Measurements from ENCODE around the gene AZU1.

The AZU1 gene

GRCh38 chr19:823565-824121 is 4.0 kb upstream of the AZU1 start:
- no peak overlapping the region for H3K27ac ChIP-seq (ENCODE audit: low read depth, low read length)
- no peak overlapping the region for H2AFZ ChIP-seq (ENCODE audit: low read depth, low read length, severe bottlenecking)
- H3K9me2 ChIP-seq (replicated peaks; ENCODE audit: insufficient read depth, low read length), result no peaks in the 10 kb centered on the region
- no peaks in the 10 kb centered on the region for H3K36me3 ChIP-seq (ENCODE audit: low read length)
- no peak overlapping the region for H3K4me3 ChIP-seq (ENCODE audit: insufficient read depth, low read length, poor library complexity, severe bottlenecking)
- H3K79me2 ChIP-seq (ENCODE audit: insufficient read depth, low read length), result no peaks in the 10 kb centered on the region
- no peak overlapping the region for H3K4me2 ChIP-seq (ENCODE audit: low read depth, low read length, poor library complexity, severe bottlenecking)
- no peaks in the 10 kb centered on the region for H4K20me1 ChIP-seq (ENCODE audit: low read depth, low read length)
- no peaks in the 10 kb centered on the region for H3K9me3 ChIP-seq (ENCODE audit: insufficient read depth, low read length)
- H3F3A ChIP-seq (ENCODE audit: insufficient read depth), result no peaks in the 10 kb centered on the region
- H3K9ac ChIP-seq (ENCODE audit: low read length), result no peak overlapping the region
- no peaks in the 10 kb centered on the region for H3K27me3 ChIP-seq (ENCODE audit: low read length)
- TF ChIP-seq CTCF (IDR thresholded peaks at IDR 0.05; ENCODE audit: insufficient read depth, low read length, poor library complexity, severe bottlenecking) (no peak), EZH2phosphoT487 (conservative IDR thresholded peaks at IDR 0.05; ENCODE audit: low read length) (no peak)

GRCh38 chr19:824885-825284 is 2.8 kb upstream of the AZU1 start:
- Histone ChIP-seq H2AFZ (ENCODE audit: low read depth, low read length, severe bottlenecking) (no peak overlapping the region), H3K27me3 (ENCODE audit: low read length) (no peaks in the 10 kb centered on the region), H3F3A (ENCODE audit: insufficient read depth) (no peaks in the 10 kb centered on the region), H3K9me2 (replicated peaks; ENCODE audit: insufficient read depth, low read length) (no peaks in the 10 kb centered on the region), H3K9ac (ENCODE audit: low read length) (no peak overlapping the region), H3K9me3 (ENCODE audit: insufficient read depth, low read length) (no peaks in the 10 kb centered on the region), H3K79me2 (ENCODE audit: insufficient read depth, low read length) (no peaks in the 10 kb centered on the region), H3K4me2 (ENCODE audit: low read depth, low read length, poor library complexity, severe bottlenecking) (no peak overlapping the region), H3K27ac (ENCODE audit: low read depth, low read length) (no peak overlapping the region), H4K20me1 (ENCODE audit: low read depth, low read length) (no peaks in the 10 kb centered on the region), H3K36me3 (ENCODE audit: low read length) (no peaks in the 10 kb centered on the region), H3K4me3 (ENCODE audit: insufficient read depth, low read length, poor library complexity, severe bottlenecking) (no peak overlapping the region)
- TF ChIP-seq EZH2phosphoT487 (conservative IDR thresholded peaks at IDR 0.05; ENCODE audit: low read length), result no peak
- no peak for TF ChIP-seq CTCF (IDR thresholded peaks at IDR 0.05; ENCODE audit: insufficient read depth, low read length, poor library complexity, severe bottlenecking)

- Histone ChIP-seq H3K9ac (ENCODE audit: low read length) (no peak overlapping the region), H3K9me3 (ENCODE audit: insufficient read depth, low read length) (no peaks in the 10 kb centered on the region), H3K4me2 (ENCODE audit: low read depth, low read length, poor library complexity, severe bottlenecking) (no peak overlapping the region), H4K20me1 (ENCODE audit: low read depth, low read length) (no peaks in the 10 kb centered on the region), H3K9me2 (replicated peaks; ENCODE audit: insufficient read depth, low read length) (no peaks in the 10 kb centered on the region), H3K27ac (ENCODE audit: low read depth, low read length) (no peak overlapping the region), H3K36me3 (ENCODE audit: low read length) (no peaks in the 10 kb centered on the region), H2AFZ (ENCODE audit: low read depth, low read length, severe bottlenecking) (no peak overlapping the region), H3K4me3 (ENCODE audit: insufficient read depth, low read length, poor library complexity, severe bottlenecking) (no peak overlapping the region), H3F3A (ENCODE audit: insufficient read depth) (no peaks in the 10 kb centered on the region), H3K27me3 (ENCODE audit: low read length) (no peaks in the 10 kb centered on the region), H3K79me2 (ENCODE audit: insufficient read depth, low read length) (no peaks in the 10 kb centered on the region)
- TF ChIP-seq EZH2phosphoT487 (conservative IDR thresholded peaks at IDR 0.05; ENCODE audit: low read length), result no peak
- no peak for TF ChIP-seq CTCF (IDR thresholded peaks at IDR 0.05; ENCODE audit: insufficient read depth, low read length, poor library complexity, severe bottlenecking)
Measured at GRCh38 chr19:825897-826644, 1.6 kb upstream of the AZU1 start.
